ENCODE results near the gene PSG1.
"Not testable (repeated sequence)": the region's sequence is repeated elsewhere in the genome, so short reads cannot be mapped to it uniquely, and the experiment has no call there.

PSG1 gene

GRCh38 chr19:42851718-42852280 is 27.7 kb downstream of the PSG1 start:
- H3K4me1 ChIP-seq (ENCODE audit: control extremely low read depth in 1 of 4, control insufficient read depth in 4 of 4, insufficient read depth in 4 of 4, low read length in 3 of 4); CTCF ChIA-PET; H3K36me3 ChIP-seq (ENCODE audit: control insufficient read depth in 4 of 4, insufficient read depth in 4 of 4, low read length in 3 of 4); DNase-seq; POLR2A ChIA-PET; H3K9me3 ChIP-seq (ENCODE audit: control extremely low read depth in 1 of 5, control insufficient read depth in 4 of 5, insufficient read depth in 2 of 5, low read depth in 1 of 5, low read length in 4 of 5); H3K27ac ChIP-seq (ENCODE audit: insufficient read depth in 1 of 2, low read depth in 1 of 2, low read length in 2 of 2, poor library complexity in 1 of 2, severe bottlenecking in 2 of 2); H3K27me3 ChIP-seq (replicated peaks in 2 of 5; ENCODE audit: control insufficient read depth in 4 of 5, insufficient read depth in 5 of 5, low read length in 4 of 5); H3K4me3 ChIP-seq (ENCODE audit: control insufficient read depth in 1 of 7, extremely low read depth in 1 of 7, insufficient read depth in 4 of 7, low read depth in 2 of 7, low read length in 6 of 7): not testable (repeated sequence)
- no CpG with 5 or more reads among the region's 1 CpG for WGBS (ENCODE audit: insufficient coverage)

GRCh38 chr19:42850981-42851717 is 28.4 kb downstream of the PSG1 start:
- CTCF ChIA-PET, result no interaction called here
- Histone ChIP-seq H3K27ac (ENCODE audit: insufficient read depth in 1 of 2, low read depth in 1 of 2, low read length in 2 of 2, poor library complexity in 1 of 2, severe bottlenecking in 2 of 2) (no peak overlapping the region), H3K36me3 (ENCODE audit: control insufficient read depth in 4 of 4, insufficient read depth in 4 of 4, low read length in 3 of 4) (no peaks in the 10 kb centered on the region), H3K27me3 (replicated peaks in 2 of 5; ENCODE audit: control insufficient read depth in 4 of 5, insufficient read depth in 5 of 5, low read length in 4 of 5) (no peaks in the 10 kb centered on the region), H3K9me3 (ENCODE audit: control extremely low read depth in 1 of 5, control insufficient read depth in 4 of 5, insufficient read depth in 2 of 5, low read depth in 1 of 5, low read length in 4 of 5) (no peaks in the 10 kb centered on the region), H3K4me3 (ENCODE audit: control insufficient read depth in 1 of 7, extremely low read depth in 1 of 7, insufficient read depth in 4 of 7, low read depth in 2 of 7, low read length in 6 of 7) (no peak overlapping the region), H3K4me1 (ENCODE audit: control extremely low read depth in 1 of 4, control insufficient read depth in 4 of 4, insufficient read depth in 4 of 4, low read length in 3 of 4) (no peaks in the 10 kb centered on the region)
- DNase-seq, result no peak
- POLR2A ChIA-PET, result no interaction called here
- 67% methylated on average over 5 of the region's 6 CpGs for WGBS (ENCODE audit: insufficient coverage)

GRCh38 chr19:42846597-42846996 is 32.9 kb downstream of the PSG1 start:
- DNase-seq, result no peak
- Histone ChIP-seq H3K4me3 (ENCODE audit: control insufficient read depth in 1 of 7, extremely low read depth in 1 of 7, insufficient read depth in 4 of 7, low read depth in 2 of 7, low read length in 6 of 7) (no peak overlapping the region), H3K9me3 (ENCODE audit: control extremely low read depth in 1 of 5, control insufficient read depth in 4 of 5, insufficient read depth in 2 of 5, low read depth in 1 of 5, low read length in 4 of 5) (no peaks in the 10 kb centered on the region), H3K4me1 (ENCODE audit: control extremely low read depth in 1 of 4, control insufficient read depth in 4 of 4, insufficient read depth in 4 of 4, low read length in 3 of 4) (no peaks in the 10 kb centered on the region), H3K27me3 (replicated peaks in 2 of 5; ENCODE audit: control insufficient read depth in 4 of 5, insufficient read depth in 5 of 5, low read length in 4 of 5) (no peaks in the 10 kb centered on the region), H3K27ac (ENCODE audit: insufficient read depth in 1 of 2, low read depth in 1 of 2, low read length in 2 of 2, poor library complexity in 1 of 2, severe bottlenecking in 2 of 2) (no peak overlapping the region), H3K36me3 (ENCODE audit: control insufficient read depth in 4 of 4, insufficient read depth in 4 of 4, low read length in 3 of 4) (no peaks in the 10 kb centered on the region)
- ChIA-PET POLR2A (no interaction called here), CTCF (no interaction called here)
- no CpG with 5 or more reads among the region's 2 CpGs for WGBS (ENCODE audit: insufficient coverage)

- POLR2A ChIA-PET; H3K9me3 ChIP-seq (ENCODE audit: control extremely low read depth in 1 of 5, control insufficient read depth in 4 of 5, insufficient read depth in 2 of 5, low read depth in 1 of 5, low read length in 4 of 5); H3K27me3 ChIP-seq (replicated peaks in 2 of 5; ENCODE audit: control insufficient read depth in 4 of 5, insufficient read depth in 5 of 5, low read length in 4 of 5); H3K4me1 ChIP-seq (ENCODE audit: control extremely low read depth in 1 of 4, control insufficient read depth in 4 of 4, insufficient read depth in 4 of 4, low read length in 3 of 4); H3K36me3 ChIP-seq (ENCODE audit: control insufficient read depth in 4 of 4, insufficient read depth in 4 of 4, low read length in 3 of 4); H3K27ac ChIP-seq (ENCODE audit: insufficient read depth in 1 of 2, low read depth in 1 of 2, low read length in 2 of 2, poor library complexity in 1 of 2, severe bottlenecking in 2 of 2); DNase-seq; H3K4me3 ChIP-seq (ENCODE audit: control insufficient read depth in 1 of 7, extremely low read depth in 1 of 7, insufficient read depth in 4 of 7, low read depth in 2 of 7, low read length in 6 of 7); CTCF ChIA-PET: not testable (repeated sequence)
- 70% methylated on average over 5 of the region's 7 CpGs for WGBS (ENCODE audit: insufficient coverage)
Observed at GRCh38 chr19:42843631-42844030, 35.9 kb downstream of the PSG1 start.

DNA sequence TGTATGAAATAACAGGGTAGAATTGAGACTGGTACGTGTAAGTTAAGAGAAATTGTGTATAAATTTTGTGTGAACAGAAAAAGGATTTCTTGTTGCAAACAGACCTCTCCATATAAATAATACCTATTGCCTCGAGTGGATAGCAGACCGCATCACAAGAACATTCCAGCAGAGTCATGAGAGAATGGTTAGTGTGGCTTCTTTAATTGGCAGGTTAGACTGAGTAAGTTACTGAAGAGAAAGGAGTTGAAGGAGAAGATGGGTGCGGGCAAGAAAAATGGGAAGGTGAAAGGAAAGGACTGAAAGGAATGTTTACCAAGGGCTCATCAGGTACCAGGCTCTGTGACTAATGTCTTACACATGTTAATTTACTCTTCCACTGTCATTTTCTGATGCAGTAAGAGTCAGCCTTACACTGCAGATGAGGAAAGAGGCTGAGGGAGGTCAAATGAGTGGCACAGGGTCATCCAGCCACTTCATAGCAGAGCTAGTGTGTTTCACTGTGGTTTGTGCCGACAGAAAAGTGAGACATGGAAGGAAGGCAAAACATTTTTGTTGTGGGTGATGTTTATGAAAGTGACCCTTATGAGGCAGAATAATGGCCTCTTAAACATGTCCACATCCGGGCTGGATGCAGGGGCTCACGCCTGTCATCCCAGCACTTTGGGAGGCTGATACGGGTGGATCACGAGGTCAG is 46.6 kb downstream of the PSG1 start:
- 89% methylated on average over 6 of the region's 9 CpGs for WGBS (ENCODE audit: insufficient coverage)
- H3K9me3 ChIP-seq (ENCODE audit: control extremely low read depth in 1 of 5, control insufficient read depth in 4 of 5, insufficient read depth in 2 of 5, low read depth in 1 of 5, low read length in 4 of 5); H3K27ac ChIP-seq (ENCODE audit: insufficient read depth in 1 of 2, low read depth in 1 of 2, low read length in 2 of 2, poor library complexity in 1 of 2, severe bottlenecking in 2 of 2); H3K36me3 ChIP-seq (ENCODE audit: control insufficient read depth in 4 of 4, insufficient read depth in 4 of 4, low read length in 3 of 4); POLR2A ChIA-PET; H3K27me3 ChIP-seq (replicated peaks in 2 of 5; ENCODE audit: control insufficient read depth in 4 of 5, insufficient read depth in 5 of 5, low read length in 4 of 5); H3K4me3 ChIP-seq (ENCODE audit: control insufficient read depth in 1 of 7, extremely low read depth in 1 of 7, insufficient read depth in 4 of 7, low read depth in 2 of 7, low read length in 6 of 7); DNase-seq; H3K4me1 ChIP-seq (ENCODE audit: control extremely low read depth in 1 of 4, control insufficient read depth in 4 of 4, insufficient read depth in 4 of 4, low read length in 3 of 4); CTCF ChIA-PET: not testable (repeated sequence)

- H3K36me3 ChIP-seq (ENCODE audit: control insufficient read depth in 4 of 4, insufficient read depth in 4 of 4, low read length in 3 of 4); H3K4me1 ChIP-seq (ENCODE audit: control extremely low read depth in 1 of 4, control insufficient read depth in 4 of 4, insufficient read depth in 4 of 4, low read length in 3 of 4); H3K27me3 ChIP-seq (replicated peaks in 2 of 5; ENCODE audit: control insufficient read depth in 4 of 5, insufficient read depth in 5 of 5, low read length in 4 of 5); H3K4me3 ChIP-seq (ENCODE audit: control insufficient read depth in 1 of 7, extremely low read depth in 1 of 7, insufficient read depth in 4 of 7, low read depth in 2 of 7, low read length in 6 of 7); CTCF ChIA-PET; H3K9me3 ChIP-seq (ENCODE audit: control extremely low read depth in 1 of 5, control insufficient read depth in 4 of 5, insufficient read depth in 2 of 5, low read depth in 1 of 5, low read length in 4 of 5); POLR2A ChIA-PET; H3K27ac ChIP-seq (ENCODE audit: insufficient read depth in 1 of 2, low read depth in 1 of 2, low read length in 2 of 2, poor library complexity in 1 of 2, severe bottlenecking in 2 of 2); DNase-seq: not testable (repeated sequence)
- 100% methylated on average over 1 of the region's 3 CpGs for WGBS (ENCODE audit: insufficient coverage)
Observed at GRCh38 chr19:42832023-42832680, 47.4 kb downstream of the PSG1 start.

Measured in common myeloid progenitor, CD34-positive (primary cell).